ENCODE results near the gene ZDHHC14. TPM values are rescaled to one million over a fixed set of nuclear protein-coding genes. Genes with fewer than 3 reads are reported as not detected.

ZDHHC14 gene
- total RNA-seq, 3 donors from 2014 or later: 4.8 to 9.8 (median 8.5) TPM

- no peak for DNase-seq (ENCODE audit: low spot score in 2 of 2)
- no peak for TF ChIP-seq POLR2AphosphoS5 (IDR thresholded peaks at IDR 0.05)
- H3K27ac ChIP-seq: peak overlapping the region in 1 of 2 donors; percentile 44
- no peak overlapping the region for H3K4me3 ChIP-seq
- H3K9me3 ChIP-seq: no peaks in the 10 kb centered on the region
- no peaks in the 10 kb centered on the region for H3K4me1 ChIP-seq
- intact Hi-C loops (cut with DNase I; ENCODE audit: low total_unique reads): no loop called here
- H3K36me3 ChIP-seq: no peaks in the 10 kb centered on the region
- H3K27me3 ChIP-seq: no peaks in the 10 kb centered on the region
Measured at GRCh38 chr6:157527471-157527907, 146.5 kb downstream of the ZDHHC14 start.

- Histone ChIP-seq H3K9me3 (no peaks in the 10 kb centered on the region), H3K4me1 (no peaks in the 10 kb centered on the region), H3K36me3 (no peaks in the 10 kb centered on the region), H3K4me3 (no peak overlapping the region), H3K27me3 (no peaks in the 10 kb centered on the region), H3K27ac (no peak overlapping the region)
- intact Hi-C loops (cut with DNase I; ENCODE audit: low total_unique reads): no loop called here
- no peak for TF ChIP-seq POLR2A (IDR thresholded peaks at IDR 0.05)
- TF ChIP-seq POLR2AphosphoS5 (IDR thresholded peaks at IDR 0.05): no peak
- TF ChIP-seq CTCF (IDR thresholded peaks at IDR 0.05): no peak
- DNase-seq (ENCODE audit: low spot score in 2 of 2): no peak
Measured at GRCh38 chr6:157528931-157529653, 148.1 kb downstream of the ZDHHC14 start.

GRCh38 chr6:157529654-157530039 lies 148.7 kb downstream of the ZDHHC14 start:
- intact Hi-C loops (cut with DNase I; ENCODE audit: low total_unique reads): no loop called here
- Histone ChIP-seq H3K9me3 (no peaks in the 10 kb centered on the region), H3K27ac (no peak overlapping the region), H3K4me3 (no peak overlapping the region), H3K4me1 (no peaks in the 10 kb centered on the region), H3K27me3 (no peaks in the 10 kb centered on the region), H3K36me3 (no peaks in the 10 kb centered on the region)
- no peak for TF ChIP-seq POLR2A (IDR thresholded peaks at IDR 0.05)
- no peak for TF ChIP-seq POLR2AphosphoS5 (IDR thresholded peaks at IDR 0.05)
- TF ChIP-seq CTCF (IDR thresholded peaks at IDR 0.05): no peak
- no peak for DNase-seq (ENCODE audit: low spot score in 2 of 2)

- Histone ChIP-seq H3K4me1 (peaks cover 0 to 2% of the 10 kb centered on the region in 2 donors), H3K36me3 (no peaks in the 10 kb centered on the region)
- intact Hi-C loops (cut with DNase I; ENCODE audit: low total_unique reads): no loop called here
Measured at GRCh38 chr6:157530126-157530525, 149.1 kb downstream of the ZDHHC14 start.

GRCh38 chr6:157530724-157531168 lies 149.8 kb downstream of the ZDHHC14 start:
- Histone ChIP-seq H3K36me3 (no peaks in the 10 kb centered on the region), H3K4me1 (peaks cover 0 to 5% of the 10 kb centered on the region in 2 donors), H3K9me3 (no peaks in the 10 kb centered on the region), H3K27ac (no peak overlapping the region), H3K4me3 (no peak overlapping the region), H3K27me3 (no peaks in the 10 kb centered on the region)
- intact Hi-C loops (cut with DNase I; ENCODE audit: low total_unique reads): no loop called here
- no peak for TF ChIP-seq POLR2A (IDR thresholded peaks at IDR 0.05)
- no peak for TF ChIP-seq POLR2AphosphoS5 (IDR thresholded peaks at IDR 0.05)
- no peak for TF ChIP-seq CTCF (IDR thresholded peaks at IDR 0.05)
- DNase-seq (ENCODE audit: low spot score in 2 of 2): no peak

More at GRCh38 chr6:157530126-157530525, 149.1 kb downstream of the ZDHHC14 start:
- Histone ChIP-seq H3K27ac (no peak overlapping the region), H3K27me3 (no peaks in the 10 kb centered on the region), H3K9me3 (no peaks in the 10 kb centered on the region), H3K4me3 (no peak overlapping the region)
- DNase-seq (ENCODE audit: low spot score in 2 of 2): no peak
- TF ChIP-seq POLR2A (IDR thresholded peaks at IDR 0.05) (no peak), CTCF (IDR thresholded peaks at IDR 0.05) (no peak), POLR2AphosphoS5 (IDR thresholded peaks at IDR 0.05) (no peak)
